ENCODE measurements around the gene DYNLT2. TPM values are rescaled to one million over a fixed set of nuclear protein-coding genes. Genes with fewer than 3 reads are reported as not detected.

DYNLT2 gene
- total RNA-seq, 3 donors from 2014 or later: 1.9 to 2.6 (median 2.3) TPM

GRCh38 chr6:169691260-169691659 lies 60.1 kb downstream of the DYNLT2 start:
- peaks cover 12% of the 10 kb centered on the region for H3K36me3 ChIP-seq
- peaks cover 4 to 26% of the 10 kb centered on the region in 2 donors for H3K9me3 ChIP-seq
- no peaks in the 10 kb centered on the region for H3K4me1 ChIP-seq
- no peak for TF ChIP-seq CTCF (IDR thresholded peaks at IDR 0.05)
- no peak for TF ChIP-seq POLR2A (IDR thresholded peaks at IDR 0.05)
- TF ChIP-seq POLR2AphosphoS5 (IDR thresholded peaks at IDR 0.05): no peak
- H3K4me3 ChIP-seq: no peak overlapping the region
- DNase-seq (ENCODE audit: low spot score in 2 of 2): no peak
- intact Hi-C loops (cut with DNase I; ENCODE audit: low total_unique reads): no loop called here
- no peak overlapping the region for H3K27ac ChIP-seq
- H3K27me3 ChIP-seq: no peaks in the 10 kb centered on the region

Other genes with a start within 250 kb of the DYNLT2 start
- 10 to 100 TPM; 21.3 to 68.6 (median 56.4) TPM for gene WDR27, start 49.5 kb downstream of the DYNLT2 start, total RNA-seq
- 10 to 100 TPM; 29.5 to 49.0 (median 33.4) TPM for gene C6orf120, start 49.4 kb downstream of the DYNLT2 start, total RNA-seq
- gene PHF10, start 27.1 kb downstream of the DYNLT2 start, total RNA-seq: 10 to 100 TPM; 50.1 to 79.2 (median 61.6) TPM
- gene ERMARD, start 50 bp upstream of the DYNLT2 start, total RNA-seq: 10 to 100 TPM; 20.6 to 31.0 (median 27.7) TPM